HG03060 (cell line): Measurements from ENCODE around the gene TAF15.
A peak's percentile ranks its signal among the peaks of the same experiment; 100 is the strongest.

Source experiments
- ATAC-seq: cut with Tn5 transposase; IDR thresholded peaks from one replicate; pipeline ENCODE4 v1.9.1; 2021; ENCODE audit warnings: low read depth, moderate number of reproducible peaks; ENCODE audit not compliant: unreplicated experiment

The TAF15 gene

GRCh38 chr17:35868737-35869136 is 59.5 kb downstream of the TAF15 start, which contains the start of gene HEATR9:
Gene HEATR9 (minus strand): TSS chr17:35868891. CDS start chr17:35868742, 149 bp downstream.
- no peak for ATAC-seq

DNA sequence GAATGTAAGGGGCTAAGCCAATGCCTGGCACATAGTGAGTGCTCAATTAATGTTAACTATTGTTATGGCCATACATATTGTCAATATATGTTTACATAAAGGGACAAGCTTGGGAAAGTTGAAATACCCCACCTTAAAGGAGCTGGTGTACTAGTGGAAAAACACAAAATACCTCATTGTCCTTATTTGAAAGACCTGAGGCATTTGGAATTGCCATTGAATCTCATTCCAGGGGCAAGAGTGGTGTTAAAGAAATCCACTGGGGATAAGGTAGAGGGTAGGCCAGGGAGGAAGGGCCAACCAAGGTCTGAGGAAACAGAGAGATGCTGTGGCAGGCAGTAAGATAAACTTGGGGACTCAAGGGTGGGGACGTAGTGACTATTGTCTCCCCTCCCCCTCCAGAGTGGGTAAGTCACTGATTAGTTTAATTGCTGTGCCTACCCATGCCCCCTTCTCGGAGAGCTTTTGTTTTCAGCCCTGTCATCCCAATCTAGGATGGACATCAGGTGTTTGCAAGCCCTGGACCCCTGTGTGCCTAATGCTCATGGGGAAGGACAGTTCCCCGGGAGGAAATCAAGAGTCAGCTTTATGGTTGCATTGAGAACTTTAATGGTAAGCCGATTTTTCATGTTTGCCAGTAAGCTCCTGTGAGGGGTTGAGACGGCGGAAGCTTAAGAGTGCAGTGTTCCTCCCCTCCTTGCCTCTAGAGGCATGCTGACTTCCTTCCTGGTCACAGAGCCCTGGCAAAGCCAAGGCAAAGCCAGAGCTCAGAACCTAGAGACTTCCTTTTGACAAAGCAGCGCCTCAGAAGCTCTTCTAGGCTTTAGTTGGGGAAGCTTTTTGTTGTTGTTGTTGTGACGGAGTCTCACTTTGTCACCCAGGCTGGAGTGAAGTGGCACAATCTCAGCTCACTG is 61.9 kb downstream of the TAF15 start:
- ATAC-seq = no peak

GRCh38 chr17:35872196-35872980 is 63.1 kb downstream of the TAF15 start:
- ATAC-seq = no peak

- no peak for ATAC-seq
These were observed 66.0 kb downstream of the TAF15 start for GRCh38 chr17:35875072-35875799.

GRCh38 chr17:35875800-35876139 is 66.5 kb downstream of the TAF15 start:
- ATAC-seq = no peak

- ATAC-seq = no peak
These were observed 67.2 kb downstream of the TAF15 start for GRCh38 chr17:35876534-35876933.

GRCh38 chr17:35877345-35878029 is 68.2 kb downstream of the TAF15 start:
- no peak for ATAC-seq

DNA sequence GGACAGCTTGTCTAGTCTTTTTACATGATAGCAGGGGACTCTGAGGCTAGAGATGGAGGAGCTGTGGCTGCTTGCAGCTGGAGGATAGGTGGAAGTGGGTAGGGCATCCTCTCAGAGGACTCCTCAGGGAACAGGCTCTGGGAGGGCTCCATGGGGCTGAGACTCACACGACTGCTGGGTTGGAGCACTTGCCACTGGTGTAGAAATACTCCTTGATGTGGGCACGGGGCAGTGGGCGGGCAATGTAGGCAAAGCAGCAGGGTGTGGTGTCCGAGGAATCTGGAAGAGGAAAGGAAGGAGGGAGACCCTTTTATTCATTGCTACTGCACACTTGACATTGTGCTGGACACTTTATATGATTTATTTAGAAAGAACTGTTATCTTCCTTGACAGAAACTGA is 69.1 kb downstream of the TAF15 start:
- ATAC-seq = no peak

- peak; percentile 90 for ATAC-seq
These were observed 70.7 kb downstream of the TAF15 start, which contains the start of gene CCL5 for GRCh38 chr17:35879773-35880654. Gene CCL5 (minus strand): TSS chr17:35880360.

DNA sequence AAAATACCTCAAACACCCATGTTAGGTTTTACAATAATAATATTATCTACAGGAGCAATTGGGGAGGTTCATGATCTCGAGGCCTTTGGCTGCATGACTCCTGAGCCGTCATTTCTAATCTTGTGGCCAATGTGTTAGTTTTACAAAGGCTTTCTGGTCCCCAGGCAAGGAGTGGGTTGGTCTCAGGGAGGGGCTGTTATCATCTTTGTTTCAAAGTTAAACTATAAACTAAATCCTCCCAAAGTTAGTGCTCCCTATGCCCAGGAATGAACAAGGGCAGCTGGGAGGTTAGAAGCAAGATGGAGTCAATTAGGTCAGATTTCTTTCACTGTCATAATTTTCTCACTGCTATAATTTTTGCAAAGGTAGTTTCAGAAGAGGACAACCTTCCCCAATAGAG is 80.0 kb downstream of the TAF15 start:
- ATAC-seq = no peak

DNA sequence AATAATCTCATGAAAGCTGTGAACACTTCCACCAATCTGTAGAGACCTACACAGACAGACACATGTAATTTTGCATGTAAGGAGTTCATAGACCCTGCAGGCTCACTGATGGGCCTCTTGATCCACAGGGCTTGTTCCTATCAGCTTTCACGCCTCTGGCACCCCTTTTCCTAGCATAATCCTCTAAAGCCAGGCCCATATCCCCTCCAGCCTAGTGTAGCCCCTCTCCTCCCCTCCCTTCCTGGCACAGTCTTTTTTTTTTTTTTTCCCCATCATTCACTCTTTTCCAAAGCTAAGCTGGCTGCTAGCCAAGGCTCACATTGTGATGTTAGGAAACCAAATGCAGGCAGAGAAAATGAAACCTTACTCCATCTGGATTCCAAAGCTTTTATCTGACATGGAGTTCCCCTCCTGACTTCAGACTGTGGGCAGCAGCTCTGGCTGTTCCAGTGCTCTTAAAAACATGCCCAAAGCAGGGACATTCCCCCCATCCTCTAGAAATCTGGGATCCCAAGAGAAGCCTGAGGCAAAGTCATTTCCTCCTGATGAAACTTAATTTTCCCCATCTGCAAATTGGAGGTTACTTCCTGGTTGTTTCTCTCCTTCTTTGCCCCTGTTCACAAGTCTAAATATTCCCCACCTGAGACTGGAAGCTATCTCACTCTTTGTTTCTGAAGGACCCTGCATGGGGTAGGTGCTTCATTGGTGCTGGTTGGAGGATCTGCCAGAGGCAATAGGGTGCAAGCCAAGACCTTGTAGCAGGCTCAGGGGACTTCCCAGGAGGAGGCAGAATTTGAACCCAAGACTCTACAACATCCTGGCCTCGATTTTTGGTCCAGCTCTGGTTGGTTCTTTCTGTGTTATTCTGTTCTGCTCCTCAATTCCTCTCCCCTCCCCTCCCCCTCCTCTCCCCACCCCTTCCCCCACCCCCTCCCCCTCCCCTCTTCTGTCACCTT is 80.8 kb downstream of the TAF15 start:
- ATAC-seq = no peak

DNA sequence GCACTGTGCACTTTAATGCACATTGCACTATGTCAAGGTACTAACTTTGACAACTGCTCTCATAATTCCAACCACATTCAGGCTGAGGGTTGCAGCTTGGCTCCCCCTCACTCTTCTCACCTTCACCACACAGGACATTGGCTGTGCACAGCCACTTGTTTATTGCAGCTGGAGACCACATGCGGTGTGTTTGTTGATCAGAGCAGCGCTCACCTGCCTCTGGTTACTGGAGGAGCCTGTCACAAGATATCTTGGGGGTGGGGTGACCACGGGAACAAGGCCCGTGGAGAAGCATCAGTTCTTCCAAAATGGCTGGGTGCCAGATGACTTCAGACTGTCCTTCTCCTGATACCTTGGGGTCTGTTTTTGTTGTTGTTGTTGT is 81.5 kb downstream of the TAF15 start:
- ATAC-seq = no peak

GRCh38 chr17:35891269-35891668 is 82.0 kb downstream of the TAF15 start:
- no peak for ATAC-seq

DNA sequence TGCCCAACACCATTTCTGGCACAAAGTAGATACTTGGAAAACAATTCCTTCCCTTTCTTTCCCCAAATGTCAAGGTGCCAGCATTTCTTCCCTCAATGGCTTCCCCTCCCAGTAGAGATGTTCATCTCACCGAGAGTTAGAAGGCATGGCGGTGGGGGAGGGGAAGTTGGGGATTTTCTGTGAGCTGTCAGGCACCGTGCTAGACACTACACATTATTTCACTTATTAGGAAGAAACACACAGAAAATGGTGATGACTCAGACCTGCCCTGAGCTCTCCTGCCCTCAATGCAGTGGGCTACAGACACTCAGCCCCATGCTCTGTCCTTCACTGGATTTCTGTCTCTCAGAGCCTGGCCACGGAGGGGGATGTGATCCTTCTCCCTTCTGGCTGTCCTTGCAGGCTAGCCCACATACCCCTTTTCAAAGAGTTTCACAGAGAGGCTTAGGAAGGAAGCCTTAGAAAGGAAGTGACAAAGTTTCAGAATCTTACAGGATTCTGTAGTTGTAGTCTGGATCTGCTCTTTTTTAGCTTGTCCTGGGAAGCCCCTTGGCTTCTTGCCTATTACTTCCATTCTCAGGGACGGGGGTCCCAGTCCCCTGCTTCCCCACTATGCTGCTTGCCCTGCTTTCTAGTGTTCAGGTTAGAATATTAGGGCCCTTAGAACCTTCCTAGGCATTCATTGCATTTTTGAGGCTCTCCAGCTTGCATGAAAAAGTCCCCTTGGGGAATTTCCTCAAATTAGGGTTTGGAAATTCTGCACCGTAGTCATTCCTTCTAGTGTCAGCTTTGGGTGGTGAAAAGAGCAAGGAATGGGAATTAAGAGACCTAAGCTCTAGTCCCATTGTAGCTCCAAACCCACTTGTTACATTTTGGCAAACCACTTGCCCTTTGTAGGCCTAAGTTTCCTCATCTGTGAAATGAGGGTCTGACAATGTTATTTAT is 83.1 kb downstream of the TAF15 start:
- ATAC-seq = no peak

- ATAC-seq = no peak
These were observed 84.5 kb downstream of the TAF15 start for GRCh38 chr17:35893751-35894150.

GRCh38 chr17:35894206-35894605 is 84.9 kb downstream of the TAF15 start:
- no peak for ATAC-seq
